Activated CD4-positive, alpha-beta T cell treated with anti-CD3 and anti-CD28 coated beads, Interleukin-2, amount 50 U/mL, for 24 hours (primary cell): ENCODE data around the gene WWC1.
"Not testable (repeated sequence)": the region's sequence is repeated elsewhere in the genome, so short reads cannot be mapped to it uniquely, and the experiment has no call there.

ENCODE experiments used
- DNase-seq, 2 donors: peaks; one replicate each; pipeline ENCODE4 v3.0.0-alpha.2; 2020; ENCODE audit warnings: low read depth in 1 of 2, low spot score in 1 of 2

The WWC1 gene

GRCh38 chr5:168329302-168329701 is 37.9 kb downstream of the WWC1 start:
- DNase-seq, result no peak

DNA sequence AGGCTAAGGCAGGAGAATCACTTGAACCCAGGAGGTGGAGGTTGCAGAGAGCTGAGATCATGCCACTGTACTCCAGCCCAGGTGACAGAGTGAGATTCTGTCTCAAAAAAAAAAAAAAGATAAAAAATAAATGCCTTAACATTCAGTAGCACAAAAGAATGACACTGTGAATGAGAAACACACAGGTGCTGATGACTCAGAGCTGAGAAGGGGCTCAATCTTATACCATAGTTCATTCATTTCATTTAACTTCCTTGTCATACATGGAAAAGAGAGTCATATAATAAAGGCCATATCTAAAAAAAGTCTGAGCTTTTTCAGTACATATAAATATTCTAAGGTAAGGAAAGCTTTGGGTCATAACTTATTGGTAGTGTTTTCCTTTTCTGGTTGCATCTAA is 40.6 kb downstream of the WWC1 start:
- DNase-seq, result no peak

DNA sequence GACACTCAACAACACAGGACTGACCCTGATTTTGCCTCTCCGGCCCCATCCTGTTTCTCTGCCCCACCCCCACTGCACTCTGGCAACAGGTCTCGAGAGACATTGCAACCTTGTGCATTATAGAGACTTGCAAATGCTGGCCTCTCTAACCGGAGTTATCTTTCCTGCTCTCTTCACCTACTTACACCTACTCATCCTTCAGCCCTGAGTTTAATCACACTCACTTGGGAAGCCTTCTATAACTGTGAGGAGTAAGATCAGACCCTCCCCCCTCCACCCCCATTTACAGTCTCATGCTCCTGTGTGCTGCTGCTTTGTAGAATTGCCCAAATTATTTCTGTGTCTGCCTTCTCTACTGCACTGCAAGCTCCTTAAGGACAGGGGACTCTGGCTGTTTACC is 42.8 kb downstream of the WWC1 start:
- DNase-seq, result no peak

- DNase-seq, result no peak
Observed at GRCh38 chr5:168334695-168335094, 43.2 kb downstream of the WWC1 start.

DNA sequence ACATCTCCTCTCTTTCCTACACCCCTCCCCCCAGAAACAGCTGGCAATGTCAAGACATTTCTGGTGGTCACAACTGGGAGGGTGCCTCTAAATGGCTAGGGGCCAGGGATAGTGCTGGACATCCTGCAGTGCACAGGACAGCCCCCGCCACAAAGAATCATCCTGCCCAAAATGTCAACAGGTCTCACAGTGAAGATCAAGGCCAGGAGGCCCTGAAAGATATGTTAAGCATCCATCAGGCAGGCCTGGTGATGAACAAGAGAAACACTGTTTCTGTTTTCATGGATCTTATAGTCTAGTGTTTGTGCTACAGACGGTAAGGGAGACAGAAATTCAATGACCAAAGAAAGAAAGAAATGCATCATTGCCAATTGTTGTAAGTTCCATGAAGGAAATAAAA is 45.9 kb downstream of the WWC1 start:
- no peak for DNase-seq

- no peak for DNase-seq
Observed at GRCh38 chr5:168339109-168339771, 47.8 kb downstream of the WWC1 start.

DNA sequence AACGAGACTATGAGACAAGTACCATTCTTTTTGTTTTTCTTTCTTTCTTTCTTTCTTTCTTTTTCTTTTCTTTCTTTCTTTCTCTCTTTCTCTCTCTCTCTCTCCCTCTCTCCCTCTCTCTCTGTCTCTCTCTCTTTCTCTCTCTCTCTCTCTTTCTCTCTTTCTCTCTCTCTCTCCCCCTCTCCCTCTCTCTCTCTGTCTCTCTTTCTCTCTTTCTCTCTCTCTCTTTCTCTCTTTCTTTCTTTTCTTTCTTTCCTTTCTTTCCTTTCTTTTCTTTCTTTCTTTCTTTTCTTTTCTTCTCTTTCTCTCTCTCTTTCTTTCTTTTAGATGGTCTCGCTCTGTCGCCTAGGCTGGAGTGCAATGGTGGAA is 48.3 kb downstream of the WWC1 start:
- DNase-seq, result not testable (repeated sequence)

GRCh38 chr5:168340487-168340886 is 49.0 kb downstream of the WWC1 start:
- no peak for DNase-seq

GRCh38 chr5:168341178-168341577 is 49.7 kb downstream of the WWC1 start:
- DNase-seq, result no peak

- no peak for DNase-seq
Observed at GRCh38 chr5:168342151-168342825, 50.8 kb downstream of the WWC1 start.

DNA sequence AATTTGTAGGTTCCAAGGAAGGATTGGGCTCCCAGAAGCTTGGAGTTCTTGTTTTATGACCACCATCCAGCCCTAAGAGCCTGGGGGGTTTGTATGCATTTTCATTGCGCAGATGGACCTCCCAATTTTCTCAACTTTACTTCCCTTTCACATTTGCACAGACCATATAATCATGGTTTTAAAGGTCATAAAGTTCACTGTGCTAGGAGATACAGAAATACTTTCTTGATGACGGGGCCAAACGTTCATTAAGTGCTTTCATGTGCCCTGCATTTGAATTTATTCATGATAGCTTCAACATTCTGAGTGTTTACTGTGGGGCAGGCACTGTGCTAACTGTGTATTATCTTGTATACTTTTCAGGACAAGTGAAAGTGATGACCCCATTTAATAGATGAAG is 51.5 kb downstream of the WWC1 start:
- no peak for DNase-seq

DNA sequence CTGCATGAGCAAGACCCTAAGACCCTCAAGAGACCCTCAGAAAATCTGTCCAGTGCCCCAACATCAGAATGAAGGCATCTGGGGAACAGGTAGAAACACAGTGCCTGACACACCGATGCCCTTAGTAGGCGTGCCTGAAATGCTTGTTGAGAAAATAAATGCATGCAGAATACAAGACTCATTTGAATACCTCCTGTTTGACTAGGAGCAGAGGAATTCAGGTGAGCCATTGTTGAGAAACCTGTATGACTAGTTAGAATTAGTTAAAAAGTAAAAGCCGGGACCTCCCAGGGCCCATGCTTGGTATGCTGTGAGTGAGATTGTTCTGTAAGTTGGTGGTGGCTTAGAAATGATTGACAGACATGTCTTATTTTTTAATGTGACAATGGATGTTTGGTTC is 55.0 kb downstream of the WWC1 start:
- no peak for DNase-seq

GRCh38 chr5:168347368-168348083 is 56.1 kb downstream of the WWC1 start:
- DNase-seq, result no peak

DNA sequence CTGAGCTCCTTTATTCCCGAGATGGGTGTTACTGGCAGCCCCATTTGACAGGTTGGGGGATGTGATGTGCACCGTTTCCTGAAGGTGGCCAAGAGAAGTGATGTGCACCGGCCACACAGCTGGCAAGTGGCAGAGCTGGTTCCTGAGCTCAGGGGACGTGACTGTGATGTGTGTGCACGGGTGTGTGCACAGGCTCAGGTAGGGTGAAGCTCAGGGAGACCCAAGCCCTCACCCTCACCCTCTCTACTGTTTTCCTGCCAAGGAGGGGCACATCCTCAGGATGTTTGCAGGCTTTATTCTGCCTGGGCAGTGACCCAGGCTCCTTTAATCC is 56.6 kb downstream of the WWC1 start:
- DNase-seq, result no peak

DNA sequence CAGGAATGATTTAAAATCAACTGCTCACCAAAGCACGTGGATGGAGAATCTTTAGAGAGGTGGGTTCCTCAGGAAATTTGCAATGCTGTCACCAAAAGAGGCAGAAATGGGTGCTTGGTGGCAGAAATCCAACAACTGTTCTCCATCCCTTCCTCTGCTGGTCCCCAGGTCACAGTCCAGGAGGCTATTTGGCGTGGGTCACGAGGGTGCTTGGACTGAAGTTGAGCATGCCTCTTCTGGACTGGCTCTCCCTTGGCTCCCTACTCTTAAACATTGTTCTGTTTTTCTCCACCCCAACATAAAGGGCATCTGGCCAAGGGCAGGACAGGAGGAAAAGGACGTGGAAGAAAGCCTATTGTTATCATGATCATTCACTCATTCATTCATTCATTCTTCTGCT is 58.9 kb downstream of the WWC1 start:
- no peak for DNase-seq

DNA sequence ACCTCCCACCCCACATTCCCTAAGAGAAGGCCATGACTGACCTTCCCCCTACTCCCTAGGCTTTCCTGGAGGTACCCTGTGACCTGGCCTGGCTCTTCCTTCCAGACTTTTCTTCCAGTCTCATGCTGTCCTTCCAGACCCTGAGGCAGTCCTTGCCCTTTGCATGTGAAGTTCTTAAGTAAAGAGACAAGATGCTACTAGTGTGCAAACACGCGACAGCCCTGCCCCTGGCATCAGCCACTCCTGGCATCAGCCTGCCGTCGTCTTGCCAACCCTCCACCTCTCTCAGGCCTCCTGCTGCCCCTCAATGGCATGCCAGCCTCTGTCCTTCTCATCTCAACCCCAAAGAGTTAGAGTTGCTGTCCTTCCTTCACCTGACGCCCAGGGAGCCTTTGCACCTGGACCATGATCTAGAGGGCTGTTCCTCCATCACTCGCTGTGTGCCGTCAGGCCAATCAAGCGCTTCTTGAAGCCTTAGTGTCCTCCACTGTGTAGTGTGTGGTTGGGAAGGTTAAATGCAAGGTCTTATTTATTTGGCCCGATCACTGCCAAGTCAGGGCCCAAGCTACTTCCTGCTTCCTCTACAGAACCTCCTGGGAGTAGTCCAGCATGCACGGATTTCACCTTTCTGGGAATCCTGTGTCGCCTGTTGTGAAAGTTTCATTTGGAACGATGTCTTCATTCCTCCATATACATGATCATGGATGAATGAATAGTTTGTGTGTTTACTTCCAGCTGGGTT is 61.9 kb downstream of the WWC1 start:
- no peak for DNase-seq

GRCh38 chr5:168354397-168354796 is 63.0 kb downstream of the WWC1 start:
- no peak for DNase-seq

- DNase-seq, result no peak
Observed at GRCh38 chr5:168356171-168356570, 64.7 kb downstream of the WWC1 start.

DNA sequence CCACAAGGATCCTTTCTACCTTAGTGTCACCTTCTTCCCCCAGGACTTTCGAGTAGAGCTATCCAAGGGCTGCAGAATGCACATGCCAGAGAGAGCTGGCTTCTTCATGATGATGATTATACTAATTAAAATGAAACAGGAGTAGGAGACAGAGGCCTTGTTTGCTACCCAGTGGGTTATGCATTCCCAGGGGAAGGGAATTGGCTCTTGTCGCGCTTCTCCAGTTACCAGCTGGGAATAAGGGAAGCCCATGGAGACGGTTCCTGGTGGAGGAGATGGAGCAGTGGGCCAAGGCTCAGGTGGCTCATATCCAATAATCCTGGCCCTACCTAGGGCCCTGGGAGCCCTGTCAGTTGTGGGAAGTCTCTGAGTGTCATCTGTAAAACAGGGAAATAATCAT is 65.1 kb downstream of the WWC1 start:
- DNase-seq, result no peak

- DNase-seq, result no peak
Observed at GRCh38 chr5:168357876-168358275, 66.4 kb downstream of the WWC1 start.

GRCh38 chr5:168359820-168360460 is 68.5 kb downstream of the WWC1 start:
- DNase-seq, result no peak
